GM12865 (cell line): ENCODE results near the gene PIGN.
"Not testable (repeated sequence)": the region's sequence is repeated elsewhere in the genome, so short reads cannot be mapped to it uniquely, and the experiment has no call there.

Experiments
- DNase-seq: peaks from one replicate; pipeline ENCODE4 v3.0.0; 2010; ENCODE audit warnings: low read depth
- H3K4me3 ChIP-seq: 2 replicates; pipeline ENCODE4 v1.5.1; 2011; ENCODE audit warnings: mild to moderate bottlenecking, low read depth, low read length, control low read depth
- CTCF ChIP-seq: IDR thresholded peaks from 2 replicates; pipeline ENCODE4 v1.5.1; 2011; ENCODE audit warnings: low read length, control low read depth, low read depth, inconsistent platforms; ENCODE audit not compliant: insufficient read depth; ENCODE audit errors: missing control alignments

Gene PIGN

GRCh38 chr18:62183578-62184195, 3.2 kb downstream of the PIGN start:
- no peak overlapping the region for H3K4me3 ChIP-seq

GRCh38 chr18:62182220-62182619, 4.6 kb downstream of the PIGN start:
- TF ChIP-seq CTCF: no peak
- no peak for DNase-seq

More at GRCh38 chr18:62183578-62184195, 3.2 kb downstream of the PIGN start:
- peak; percentile 71 for DNase-seq
- TF ChIP-seq CTCF: peak; percentile 94

GRCh38 chr18:62179213-62179612, 7.6 kb downstream of the PIGN start:
- no peak overlapping the region for H3K4me3 ChIP-seq
- TF ChIP-seq CTCF: no peak
- DNase-seq: no peak

More at GRCh38 chr18:62182220-62182619, 4.6 kb downstream of the PIGN start:
- H3K4me3 ChIP-seq: no peak overlapping the region

- no peak for DNase-seq
- TF ChIP-seq CTCF: no peak
- H3K4me3 ChIP-seq: no peak overlapping the region
Observed at GRCh38 chr18:62177271-62177670, 9.6 kb downstream of the PIGN start.

- no peak overlapping the region for H3K4me3 ChIP-seq
- no peak for TF ChIP-seq CTCF
- DNase-seq: no peak
Observed at GRCh38 chr18:62175521-62175920, 11.3 kb downstream of the PIGN start.

- no peak overlapping the region for H3K4me3 ChIP-seq
- no peak for DNase-seq
- TF ChIP-seq CTCF: no peak
Observed at GRCh38 chr18:62172298-62172697, 14.6 kb downstream of the PIGN start.

GRCh38 chr18:62170857-62171256, 16.0 kb downstream of the PIGN start:
- no peak for TF ChIP-seq CTCF
- H3K4me3 ChIP-seq: no peak overlapping the region

GRCh38 chr18:62166524-62166923, 20.3 kb downstream of the PIGN start:
- DNase-seq, H3K4me3 ChIP-seq: not testable (repeated sequence)

More at GRCh38 chr18:62170857-62171256, 16.0 kb downstream of the PIGN start:
- no peak for DNase-seq
